Small intestine (tissue), 16 donors: ENCODE data around the gene ALDH16A1. TPM values are rescaled to one million over a fixed set of nuclear protein-coding genes. Genes with fewer than 3 reads are reported as not detected.

Source experiments
- DNase-seq, 2 donors: peaks; one replicate each; pipeline versions ENCODE4 v3.0.0 to v3.0.0-alpha.2; 2013
- FAIRE-seq: peaks from 2 replicates; lab custom pipeline; 2012; peaks lifted over from hg19 to GRCh38; lab: Jason Lieb, UNC
- H3K27ac ChIP-seq, 3 donors: one replicate each; pipeline ENCODE4 v1.5.1; 2013; ENCODE audit warnings: low read length in 2 of 3, mild to moderate bottlenecking in 2 of 3, control low read depth in 1 of 3, inconsistent platforms in 1 of 3, low read depth in 1 of 3, moderate library complexity in 1 of 3
- H3K27me3 ChIP-seq, 3 donors: one replicate each; pipeline ENCODE4 v1.6.1; 2013; ENCODE audit warnings: low read length in 3 of 3, inconsistent platforms in 1 of 3; ENCODE audit not compliant: control insufficient read depth in 3 of 3, insufficient read depth in 3 of 3
- H3K36me3 ChIP-seq, 3 donors: one replicate each; pipeline ENCODE4 v1.6.1; 2013; ENCODE audit warnings: low read length in 3 of 3, inconsistent platforms in 1 of 3, low read depth in 1 of 3, mild to moderate bottlenecking in 1 of 3, moderate library complexity in 1 of 3; ENCODE audit not compliant: control insufficient read depth in 3 of 3, insufficient read depth in 2 of 3
- H3K4me1 ChIP-seq, 3 donors: one replicate each; pipeline ENCODE4 v1.6.1; 2013; ENCODE audit warnings: low read length in 2 of 3, inconsistent platforms in 1 of 3, low read depth in 1 of 3, mild to moderate bottlenecking in 1 of 3, moderate library complexity in 1 of 3; ENCODE audit not compliant: control insufficient read depth in 3 of 3, insufficient read depth in 2 of 3
- H3K4me3 ChIP-seq, 3 donors: one replicate each; pipeline ENCODE4 v1.5.1; 2013; ENCODE audit warnings: low read length in 3 of 3, control low read depth in 1 of 3, inconsistent platforms in 1 of 3, low read depth in 1 of 3, mild to moderate bottlenecking in 1 of 3, moderate library complexity in 1 of 3
- H3K9me3 ChIP-seq, 2 donors: one replicate each; pipeline ENCODE4 v1.6.1; 2013; ENCODE audit warnings: low read depth in 1 of 2, low read length in 1 of 2; ENCODE audit not compliant: control insufficient read depth in 2 of 2, insufficient read depth in 1 of 2
- WGBS, 3 donors: extraction: QIAGEN DNeasy Blood & Tissue Kit; methylation state at CpG; one replicate each; pipeline ENCODE4 v1.1.7; 2013; 5-methylcytosine and 5-hydroxymethylcytosine counted together
- long read RNA-seq, 10 donors: transcript quantifications; one replicate each; lab custom pipeline, GENCODE V29; 2026
- polyA plus RNA-seq, 4 donors: library from polyadenylated mRNA; stranded (reverse) in 3 of 4; unstranded in 1 of 4; fragments of 200-250 nt in 3 of 4; fragments of 120-200 nt in 1 of 4; gene quantifications; one replicate each; pipeline versions ENCODE4 v1.2.1 to v1.2.3, GENCODE V29; 2013
- donor health status: healthy with polysubstance abuse.
- donor health status: control.
- donor health status: control.
- donor health status: Bipolar disorder and iron deficiency.
- donor health status: healthy.

ALDH16A1 gene
- polyA plus RNA-seq: 100 to 1,000 TPM in 2 of 4 donors, 10 to 100 TPM in 2; 26.3 to 130 (median 83.6) TPM
- long read RNA-seq, donor 1, transcript ALDH16A1-201 (17 exons, 3,153 nt): major isoform, 7 of 7 reads
- long read RNA-seq, donor 1, partial matches to known transcripts: 0 of 7 reads
- long read RNA-seq, donor 1, other reads (novel, unspliced or antisense): 0 of 7 reads
- long read RNA-seq, donor 2, partial matches to known transcripts: 0 of 3 reads
- long read RNA-seq, donor 2, other reads (novel, unspliced or antisense): 0 of 3 reads
- long read RNA-seq, donor 3, partial matches to known transcripts: 0 of 3 reads
- long read RNA-seq, donor 3, other reads (novel, unspliced or antisense): 0 of 3 reads
- long read RNA-seq, donor 4, partial matches to known transcripts: 0 of 1 reads
- long read RNA-seq, donor 4, other reads (novel, unspliced or antisense): 0 of 1 reads
- long read RNA-seq, donor 5, partial matches to known transcripts: 9 of 9 reads
- long read RNA-seq, donor 5, other reads (novel, unspliced or antisense): 0 of 9 reads
- long read RNA-seq, donor 6, partial matches to known transcripts: 0 of 5 reads
- long read RNA-seq, donor 6, other reads (novel, unspliced or antisense): 0 of 5 reads
- long read RNA-seq, donor 7, partial matches to known transcripts: 0 of 3 reads
- long read RNA-seq, donor 7, other reads (novel, unspliced or antisense): 0 of 3 reads
- long read RNA-seq, donor 8: 0 reads
- long read RNA-seq, donor 9, partial matches to known transcripts: 0 of 1 reads
- long read RNA-seq, donor 9, other reads (novel, unspliced or antisense): 0 of 1 reads
- long read RNA-seq, donor 10, partial matches to known transcripts: 0 of 5 reads
- long read RNA-seq, donor 10, other reads (novel, unspliced or antisense): 0 of 5 reads

GRCh38 chr19:49453013-49453756, at the start of gene ALDH16A1:
Gene ALDH16A1 (plus strand): TSS chr19:49453225. CDS start chr19:49453332, 107 bp downstream.
- Histone ChIP-seq H3K27ac (peak within 1 kb of the TSS; percentile 79 to 99 (median 95)), H3K36me3 (peaks cover 0 to 40% (median 2%) of the 10 kb centered on the region in 3 donors), H3K4me3 (peak within 1 kb of the TSS; percentile 43 to 65 (median 57)), H3K4me1 (peaks cover 0 to 7% (median 6%) of the 10 kb centered on the region in 3 donors), H3K27me3 (no peaks in the 10 kb centered on the region), H3K9me3 (no peaks in the 10 kb centered on the region)
- WGBS, 3 donors: 0% methylated on average over 65 to 66 of the region's 66 CpGs
- DNase-seq (peak; percentile 98 to 99), FAIRE-seq (no peak)

- 54 to 63% (median 60%) methylated on average over 7 of the region's 7 CpGs for WGBS, 3 donors
- DNase-seq: no peak
- Histone ChIP-seq H3K4me3 (no peak overlapping the region), H3K27ac (no peak overlapping the region), H3K27me3 (peaks cover 0 to 6% (median 0%) of the 10 kb centered on the region in 3 donors), H3K9me3 (no peaks in the 10 kb centered on the region), H3K36me3 (no peaks in the 10 kb centered on the region), H3K4me1 (no peaks in the 10 kb centered on the region)
- FAIRE-seq: no peak
Observed at GRCh38 chr19:49403404-49404187, 49.4 kb upstream of the ALDH16A1 start.

- FAIRE-seq: no peak
- Histone ChIP-seq H3K4me1 (no peaks in the 10 kb centered on the region), H3K4me3 (no peak overlapping the region), H3K36me3 (no peaks in the 10 kb centered on the region), H3K9me3 (no peaks in the 10 kb centered on the region), H3K27ac (no peak overlapping the region), H3K27me3 (peaks cover 0 to 9% (median 0%) of the 10 kb centered on the region in 3 donors)
- 64 to 85% (median 68%) methylated on average over 6 to 7 of the region's 7 CpGs for WGBS, 3 donors
- no peak for DNase-seq
Observed at GRCh38 chr19:49407079-49407478, 45.9 kb upstream of the ALDH16A1 start.

- WGBS, 3 donors: 81 to 88% (median 82%) methylated on average over 16 of the region's 16 CpGs
- Histone ChIP-seq H3K4me3 (no peak overlapping the region), H3K4me1 (no peaks in the 10 kb centered on the region), H3K27me3 (peaks cover 0 to 11% (median 0%) of the 10 kb centered on the region in 3 donors), H3K27ac (no peak overlapping the region), H3K36me3 (no peaks in the 10 kb centered on the region), H3K9me3 (no peaks in the 10 kb centered on the region)
- DNase-seq (no peak), FAIRE-seq (no peak)
Observed at GRCh38 chr19:49407482-49408015, 45.5 kb upstream of the ALDH16A1 start.

- H3K36me3 ChIP-seq: no peaks in the 10 kb centered on the region
- no peak for DNase-seq
- FAIRE-seq: no peak
- 72 to 82% (median 78%) methylated on average over 6 to 8 of the region's 8 CpGs for WGBS, 3 donors
- no peaks in the 10 kb centered on the region for H3K4me1 ChIP-seq
- H3K27me3 ChIP-seq: peaks cover 0 to 11% (median 2%) of the 10 kb centered on the region in 3 donors
- H3K4me3 ChIP-seq: no peak overlapping the region
- no peaks in the 10 kb centered on the region for H3K9me3 ChIP-seq
- peak overlapping the region in 1 of 3 donors; percentile 47 for H3K27ac ChIP-seq
Observed at GRCh38 chr19:49408816-49409440, 44.1 kb upstream of the ALDH16A1 start.

- DNase-seq (peak in 1 of 2 donors; percentile 44), FAIRE-seq (no peak)
- peak overlapping the region in 1 of 3 donors; percentile 47 for H3K27ac ChIP-seq
- H3K4me1 ChIP-seq: no peaks in the 10 kb centered on the region
- WGBS, 3 donors: 49 to 65% (median 55%) methylated on average over 5 of the region's 5 CpGs
- H3K9me3 ChIP-seq: no peaks in the 10 kb centered on the region
- peaks cover 0 to 11% (median 2%) of the 10 kb centered on the region in 3 donors for H3K27me3 ChIP-seq
- H3K36me3 ChIP-seq: no peaks in the 10 kb centered on the region
- H3K4me3 ChIP-seq: no peak overlapping the region
Observed at GRCh38 chr19:49409441-49410029, 43.5 kb upstream of the ALDH16A1 start.
